Measurements from ENCODE around the gene TIMP2. TPM values are rescaled to one million over a fixed set of nuclear protein-coding genes. Genes with fewer than 3 reads are reported as not detected.

TIMP2 gene
- total RNA-seq, 4 donors from 2014 or later, result 119 to 399 (median 127) TPM

GRCh38 chr17:78831688-78832540 lies 93.3 kb downstream of the TIMP2 start:
- TF ChIP-seq CTCF (IDR thresholded peaks at IDR 0.05) (no peak), POLR2A (IDR thresholded peaks at IDR 0.05) (no peak)
- Histone ChIP-seq H3K27me3 (no peaks in the 10 kb centered on the region), H3K27ac (no peak overlapping the region), H3K4me3 (no peak overlapping the region), H3K9me3 (no peaks in the 10 kb centered on the region), H3K36me3 (no peaks in the 10 kb centered on the region), H3K4me1 (no peaks in the 10 kb centered on the region)
- DNase-seq, result no peak
- intact Hi-C loops (cut with DNase I; ENCODE audit: low total_unique reads), result no loop called here

- Histone ChIP-seq H3K27ac (no peak overlapping the region), H3K4me3 (no peak overlapping the region), H3K9me3 (no peaks in the 10 kb centered on the region), H3K4me1 (no peaks in the 10 kb centered on the region), H3K27me3 (no peaks in the 10 kb centered on the region), H3K36me3 (no peaks in the 10 kb centered on the region)
- intact Hi-C loops (cut with DNase I; ENCODE audit: low total_unique reads), result no loop called here
- no peak for DNase-seq
- TF ChIP-seq CTCF (IDR thresholded peaks at IDR 0.05), result no peak
- no peak for TF ChIP-seq POLR2A (IDR thresholded peaks at IDR 0.05)
These were observed 95.7 kb downstream of the TIMP2 start for GRCh38 chr17:78829477-78829876.

- Histone ChIP-seq H3K4me3 (no peak overlapping the region), H3K9me3 (no peaks in the 10 kb centered on the region), H3K36me3 (no peaks in the 10 kb centered on the region), H3K27me3 (no peaks in the 10 kb centered on the region), H3K27ac (no peak overlapping the region), H3K4me1 (no peaks in the 10 kb centered on the region)
- intact Hi-C loops (cut with DNase I; ENCODE audit: low total_unique reads), result no loop called here
- TF ChIP-seq CTCF (IDR thresholded peaks at IDR 0.05) (no peak), POLR2A (IDR thresholded peaks at IDR 0.05) (no peak)
- DNase-seq, result no peak
These were observed 96.6 kb downstream of the TIMP2 start for GRCh38 chr17:78828470-78829185.

GRCh38 chr17:78826836-78827509 lies 98.2 kb downstream of the TIMP2 start:
- H3K36me3 ChIP-seq, result no peaks in the 10 kb centered on the region
- no peaks in the 10 kb centered on the region for H3K27me3 ChIP-seq
- H3K4me1 ChIP-seq, result no peaks in the 10 kb centered on the region
- no peaks in the 10 kb centered on the region for H3K9me3 ChIP-seq
- no peak for TF ChIP-seq CTCF (IDR thresholded peaks at IDR 0.05)
- TF ChIP-seq POLR2A (IDR thresholded peaks at IDR 0.05), result no peak
- no peak for DNase-seq
- intact Hi-C loops (cut with DNase I; ENCODE audit: low total_unique reads), result no loop called here
- H3K4me3 ChIP-seq, result no peak overlapping the region
- no peak overlapping the region for H3K27ac ChIP-seq

All from uterus (tissue), 4 donors.